Sigmoid colon (tissue), 7 donors: ENCODE data around the gene EBPL. TPM values are rescaled to one million over a fixed set of nuclear protein-coding genes. Genes with fewer than 3 reads are reported as not detected.

Experiments
- DNase-seq: peaks from one replicate; pipeline ENCODE4 v3.0.0-alpha.2; 2019
- H3K27ac ChIP-seq, 4 donors: fragments of 200-600 bp; sonication (generic); one replicate each; pipeline ENCODE4 v1.5.1; 2016 to 2019; ENCODE audit warnings: mild to moderate bottlenecking in 1 of 4
- H3K27me3 ChIP-seq, 3 donors: fragments of 200-600 bp; sonication (generic); one replicate each; pipeline ENCODE4 v1.5.1; 2019; ENCODE audit warnings: mild to moderate bottlenecking in 1 of 3
- H3K36me3 ChIP-seq, 4 donors: fragments of 200-600 bp; sonication (generic); one replicate each; pipeline ENCODE4 v1.5.1; 2016 to 2019
- H3K4me1 ChIP-seq, 4 donors: fragments of 200-600 bp; sonication (generic); one replicate each; pipeline ENCODE4 v1.5.1; 2017 to 2019
- H3K4me3 ChIP-seq, 4 donors: fragments of 200-600 bp; sonication (generic); one replicate each; pipeline ENCODE4 v1.5.1; 2017 to 2019; ENCODE audit warnings: mild to moderate bottlenecking in 2 of 4, moderate library complexity in 1 of 4
- H3K9me3 ChIP-seq, 4 donors: fragments of 200-600 bp in 3 of 4; sonication (generic) in 3 of 4; one replicate each; pipeline versions ENCODE4 v1.5.1 to v1.6.1; 2013 to 2019
- CTCF ChIP-seq, 4 experiments: fragments of 450-650 bp in 3 of 4; fragments of 200-600 bp in 1 of 4; IDR thresholded peaks; one replicate each; pipeline ENCODE4 v1.5.1; 2016 to 2019; ENCODE audit warnings: antibody characterized with exemption in 4 of 4, mild to moderate bottlenecking in 3 of 4, moderate library complexity in 2 of 4
- EP300 ChIP-seq, 4 donors: sonication (generic); formaldehyde crosslinking; IDR thresholded peaks; one replicate each; pipeline ENCODE4 v1.6.1; 2017; ENCODE audit warnings: antibody characterized with exemption in 4 of 4
- POLR2A ChIP-seq, 2 donors: fragments of 450-650 bp; IDR thresholded peaks; one replicate each; pipeline ENCODE4 v1.6.1; 2016; ENCODE audit warnings: antibody characterized with exemption in 2 of 2, mild to moderate bottlenecking in 2 of 2, moderate library complexity in 2 of 2
- POLR2AphosphoS5 ChIP-seq, 4 donors: sonication (generic); formaldehyde crosslinking; IDR thresholded peaks; one replicate each; pipeline ENCODE4 v1.6.1; 2017; ENCODE audit warnings: antibody characterized with exemption in 4 of 4
- WGBS, 2 donors: extraction: QIAGEN DNeasy Blood & Tissue Kit; methylation state at CpG; one replicate each; pipeline ENCODE4 v1.1.7; 2013; 5-methylcytosine and 5-hydroxymethylcytosine counted together
- intact Hi-C: fragments of 100-400 bp; cut with DNase I; formaldehyde crosslinking; loops from one replicate; pipeline ENCODE4 v1.15.1; 2023
- polyA plus RNA-seq, 3 donors: library from polyadenylated mRNA; stranded (reverse); fragments of 200-250 nt; gene quantifications; one replicate each; pipeline ENCODE4 v1.2.3, GENCODE V29; 2013
- total RNA-seq, 4 donors: library from RNA; depleted of rRNA; stranded (reverse); fragments of >200 nt; gene quantifications; one replicate each; pipeline ENCODE4 v1.1.0, GENCODE V29; 2016
- donor health status: healthy with polysubstance abuse.
- donor health status: Bipolar disorder and iron deficiency.
- donor health status: healthy.

EBPL gene
- total and polyA plus RNA-seq, 7 donors: 22.4 to 75.9 (median 53.2) TPM

- H3K27me3 ChIP-seq: no peaks in the 10 kb centered on the region
- intact Hi-C loops: no loop called here
These were observed 37.8 kb downstream of the EBPL start for GRCh38 chr13:49653478-49653877.

GRCh38 chr13:49652355-49653305 lies 38.7 kb downstream of the EBPL start:
- Histone ChIP-seq H3K27ac (no peak overlapping the region), H3K4me1 (peaks cover 0 to 6% (median 0%) of the 10 kb centered on the region in 4 donors), H3K27me3 (no peaks in the 10 kb centered on the region), H3K9me3 (no peaks in the 10 kb centered on the region), H3K4me3 (no peak overlapping the region), H3K36me3 (no peaks in the 10 kb centered on the region)
- TF ChIP-seq POLR2AphosphoS5 (IDR thresholded peaks at IDR 0.05) (no peak), POLR2A (IDR thresholded peaks at IDR 0.05) (no peak), CTCF (IDR thresholded peaks at IDR 0.05) (no peak), EP300 (IDR thresholded peaks at IDR 0.05) (no peak)
- WGBS, 2 donors: 25 to 35% methylated on average over 16 of the region's 16 CpGs
- no peak for DNase-seq
- intact Hi-C loops: no loop called here

More at GRCh38 chr13:49653478-49653877, 37.8 kb downstream of the EBPL start:
- Histone ChIP-seq H3K9me3 (no peaks in the 10 kb centered on the region), H3K36me3 (no peaks in the 10 kb centered on the region), H3K27ac (no peak overlapping the region), H3K4me1 (peaks cover 0 to 6% (median 0%) of the 10 kb centered on the region in 4 donors), H3K4me3 (no peak overlapping the region)
- no peak for TF ChIP-seq POLR2AphosphoS5 (IDR thresholded peaks at IDR 0.05)
- TF ChIP-seq CTCF (IDR thresholded peaks at IDR 0.05): no peak
- DNase-seq: no peak

GRCh38 chr13:49651570-49652354 lies 39.5 kb downstream of the EBPL start:
- Histone ChIP-seq H3K4me1 (peaks cover 0 to 6% (median 0%) of the 10 kb centered on the region in 4 donors), H3K27ac (no peak overlapping the region), H3K36me3 (no peaks in the 10 kb centered on the region), H3K4me3 (no peak overlapping the region), H3K27me3 (no peaks in the 10 kb centered on the region), H3K9me3 (no peaks in the 10 kb centered on the region)
- DNase-seq: no peak
- intact Hi-C loops: no loop called here
- TF ChIP-seq POLR2AphosphoS5 (IDR thresholded peaks at IDR 0.05): no peak
- TF ChIP-seq POLR2A (IDR thresholded peaks at IDR 0.05): no peak
- no peak for TF ChIP-seq EP300 (IDR thresholded peaks at IDR 0.05)
- no peak for TF ChIP-seq CTCF (IDR thresholded peaks at IDR 0.05)
- 79 to 81% methylated on average over 17 of the region's 17 CpGs for WGBS, 2 donors

- DNase-seq: no peak
- WGBS, 2 donors: 80 to 84% methylated on average over 2 of the region's 2 CpGs
- Histone ChIP-seq H3K27me3 (no peaks in the 10 kb centered on the region), H3K36me3 (no peaks in the 10 kb centered on the region), H3K4me1 (peaks cover 0 to 6% (median 0%) of the 10 kb centered on the region in 4 donors), H3K4me3 (no peak overlapping the region), H3K9me3 (no peaks in the 10 kb centered on the region), H3K27ac (no peak overlapping the region)
- intact Hi-C loops: no loop called here
- no peak for TF ChIP-seq POLR2A (IDR thresholded peaks at IDR 0.05)
- TF ChIP-seq CTCF (IDR thresholded peaks at IDR 0.05): no peak
- no peak for TF ChIP-seq POLR2AphosphoS5 (IDR thresholded peaks at IDR 0.05)
- TF ChIP-seq EP300 (IDR thresholded peaks at IDR 0.05): no peak
These were observed 41.3 kb downstream of the EBPL start for GRCh38 chr13:49649963-49650312.
